HG02840 (cell line): ENCODE data around the gene NFKBIE.

Experiments
- ATAC-seq: cut with Tn5 transposase; IDR thresholded peaks from one replicate; pipeline ENCODE4 v1.9.1; 2021; ENCODE audit warnings: mild to moderate bottlenecking, moderate library complexity, moderate number of reproducible peaks; ENCODE audit not compliant: unreplicated experiment, low FRiP score

Gene NFKBIE

GRCh38 chr6:44275271-44275748, 10.0 kb upstream of the NFKBIE start:
- ATAC-seq = no peak

- no peak for ATAC-seq
Measured at GRCh38 chr6:44273617-44274016, 8.3 kb upstream of the NFKBIE start.

GRCh38 chr6:44272999-44273566, 7.7 kb upstream of the NFKBIE start:
- ATAC-seq = no peak

GRCh38 chr6:44272529-44272928, 7.2 kb upstream of the NFKBIE start:
- ATAC-seq = no peak

- no peak for ATAC-seq
Measured at GRCh38 chr6:44271914-44272313, 6.6 kb upstream of the NFKBIE start.

- no peak for ATAC-seq
Measured at GRCh38 chr6:44271406-44271723, 6.0 kb upstream of the NFKBIE start.

- no peak for ATAC-seq
Measured at GRCh38 chr6:44270526-44271405, 5.4 kb upstream of the NFKBIE start.

- ATAC-seq = no peak
Measured at GRCh38 chr6:44269921-44270525, 4.7 kb upstream of the NFKBIE start, which contains the start of gene TMEM151B. TMEM151B (plus strand) TSS chr6:44270450; CDS start chr6:44270743, 293 bp downstream.

GRCh38 chr6:44269178-44269920, 4.0 kb upstream of the NFKBIE start:
- no peak for ATAC-seq

- no peak for ATAC-seq
Measured at GRCh38 chr6:44268095-44268628, 2.8 kb upstream of the NFKBIE start.

GRCh38 chr6:44267252-44267651, 1.9 kb upstream of the NFKBIE start:
- no peak for ATAC-seq

GRCh38 chr6:44266347-44266746, 996 bp upstream of the NFKBIE start:
- ATAC-seq = no peak

- ATAC-seq = no peak
Measured at GRCh38 chr6:44265722-44266233, 427 bp upstream of the NFKBIE start.

- ATAC-seq = no peak
Measured at GRCh38 chr6:44264154-44265006, 971 bp downstream of the NFKBIE start.

GRCh38 chr6:44263354-44264100, 1.8 kb downstream of the NFKBIE start:
- no peak for ATAC-seq

GRCh38 chr6:44262467-44263353, 2.6 kb downstream of the NFKBIE start:
- ATAC-seq = no peak

- ATAC-seq = no peak
Measured at GRCh38 chr6:44261581-44261980, 3.8 kb downstream of the NFKBIE start.
